Peyer's patch (tissue), 4 donors: ENCODE data around the gene HAS3. TPM values are rescaled to one million over a fixed set of nuclear protein-coding genes. Genes with fewer than 3 reads are reported as not detected.
"Not testable (repeated sequence)": the region's sequence is repeated elsewhere in the genome, so short reads cannot be mapped to it uniquely, and the experiment has no call there.

ENCODE experiments used
- DNase-seq, 3 donors: peaks; one replicate each; pipeline ENCODE4 v3.0.0-alpha.2; 2017 to 2019
- H3K27ac ChIP-seq, 4 donors: fragments of 200-600 bp; sonication (generic); one replicate each; pipeline ENCODE4 v1.5.1; 2016 to 2019
- H3K27me3 ChIP-seq, 2 donors: fragments of 200-600 bp; sonication (generic); one replicate each; pipeline ENCODE4 v1.5.1; 2019
- H3K36me3 ChIP-seq, 3 donors: fragments of 200-600 bp; sonication (generic); one replicate each; pipeline ENCODE4 v1.5.1; 2016 to 2019
- H3K4me1 ChIP-seq, 4 donors: fragments of 200-600 bp; sonication (generic); one replicate each; pipeline ENCODE4 v1.5.1; 2016 to 2019
- H3K4me3 ChIP-seq, 4 donors: fragments of 200-600 bp; sonication (generic); 1 replicate in 3 of 4; 2 replicates in 1 of 4; pipeline ENCODE4 v1.5.1; 2016 to 2019; ENCODE audit warnings: mild to moderate bottlenecking in 1 of 4
- H3K9me3 ChIP-seq, 4 donors: fragments of 200-600 bp; sonication (generic); one replicate each; pipeline ENCODE4 v1.5.1; 2016 to 2019; ENCODE audit warnings: mild to moderate bottlenecking in 1 of 4
- CTCF ChIP-seq, 6 experiments: fragments of 450-650 bp in 4 of 6; fragments of 200-600 bp in 2 of 6; sonication (generic) in 1 of 6; IDR thresholded peaks; one replicate each; pipeline ENCODE4 v1.5.1; 2017 to 2019; ENCODE audit warnings: antibody characterized with exemption in 6 of 6, mild to moderate bottlenecking in 3 of 6, moderate library complexity in 1 of 6
- POLR2A ChIP-seq, 2 donors: fragments of 450-650 bp; IDR thresholded peaks; one replicate each; pipeline ENCODE4 v1.5.1; 2017; ENCODE audit warnings: antibody characterized with exemption in 2 of 2, mild to moderate bottlenecking in 2 of 2, moderate library complexity in 2 of 2
- total RNA-seq, 4 donors: library from RNA; depleted of rRNA; stranded (reverse); fragments of >200 nt; gene quantifications; one replicate each; pipeline ENCODE4 v1.1.0, GENCODE V29; 2016

HAS3 gene
- total RNA-seq, 4 donors from 2014 or later, result 1.1 to 2.5 (median 1.2) TPM

GRCh38 chr16:69118468-69118867 is 13.0 kb downstream of the HAS3 start:
- no peak for TF ChIP-seq CTCF (IDR thresholded peaks at IDR 0.05)
- no peak for TF ChIP-seq POLR2A (IDR thresholded peaks at IDR 0.05)
- Histone ChIP-seq H3K9me3 (no peaks in the 10 kb centered on the region), H3K27ac (no peak overlapping the region)

GRCh38 chr16:69118994-69119393 is 13.5 kb downstream of the HAS3 start:
- no peaks in the 10 kb centered on the region for H3K9me3 ChIP-seq
- H3K4me3 ChIP-seq, result no peak overlapping the region
- TF ChIP-seq POLR2A (IDR thresholded peaks at IDR 0.05), result no peak
- TF ChIP-seq CTCF (IDR thresholded peaks at IDR 0.05), result no peak
- no peaks in the 10 kb centered on the region for H3K4me1 ChIP-seq
- H3K27ac ChIP-seq, result no peak overlapping the region
- no peak for DNase-seq
- no peaks in the 10 kb centered on the region for H3K27me3 ChIP-seq
- H3K36me3 ChIP-seq, result peaks cover 0 to 59% (median 0%) of the 10 kb centered on the region in 3 donors

More at GRCh38 chr16:69118468-69118867, 13.0 kb downstream of the HAS3 start:
- no peak overlapping the region for H3K4me3 ChIP-seq
- no peaks in the 10 kb centered on the region for H3K4me1 ChIP-seq
- H3K27me3 ChIP-seq, result no peaks in the 10 kb centered on the region
- no peak for DNase-seq
- H3K36me3 ChIP-seq, result peaks cover 0 to 61% (median 0%) of the 10 kb centered on the region in 3 donors

GRCh38 chr16:69119536-69119935 is 14.1 kb downstream of the HAS3 start:
- Histone ChIP-seq H3K9me3 (no peaks in the 10 kb centered on the region), H3K27ac (no peak overlapping the region)

DNA sequence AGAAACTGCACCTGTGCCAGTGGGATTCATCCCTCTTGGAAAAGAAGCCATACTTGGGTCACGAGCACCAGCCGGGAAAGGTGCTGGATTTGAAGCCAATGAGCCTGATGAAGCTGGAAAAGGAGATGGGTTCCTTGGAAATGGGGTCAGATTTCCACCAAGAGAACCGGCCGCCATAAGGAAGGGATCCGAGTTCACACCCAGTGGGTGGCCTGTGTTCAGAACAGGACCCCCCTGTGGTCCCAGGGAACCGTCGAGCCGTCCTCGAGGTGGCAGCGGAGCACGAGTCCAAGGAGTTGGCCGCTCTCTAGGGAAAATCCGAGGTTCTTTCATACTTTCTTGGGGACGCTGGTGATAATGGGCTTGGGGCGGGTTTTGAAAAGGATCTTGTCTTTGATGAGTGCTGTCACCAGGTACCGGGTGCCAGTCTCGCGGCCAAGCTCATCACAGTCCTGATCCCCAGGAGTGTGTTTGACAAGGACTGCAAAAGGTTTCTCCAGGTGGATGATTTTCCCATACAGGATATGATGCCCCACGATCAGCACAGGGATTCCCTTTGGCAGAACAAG is 14.7 kb downstream of the HAS3 start:
- TF ChIP-seq CTCF (IDR thresholded peaks at IDR 0.05) (no peak), POLR2A (IDR thresholded peaks at IDR 0.05) (no peak)
- no peak overlapping the region for H3K27ac ChIP-seq
- no peaks in the 10 kb centered on the region for H3K9me3 ChIP-seq
- peaks cover 0 to 47% (median 0%) of the 10 kb centered on the region in 3 donors for H3K36me3 ChIP-seq
- H3K4me3 ChIP-seq, result no peak overlapping the region
- no peaks in the 10 kb centered on the region for H3K27me3 ChIP-seq
- no peaks in the 10 kb centered on the region for H3K4me1 ChIP-seq
- no peak for DNase-seq

More at GRCh38 chr16:69119536-69119935, 14.1 kb downstream of the HAS3 start:
- TF ChIP-seq CTCF (IDR thresholded peaks at IDR 0.05) (no peak), POLR2A (IDR thresholded peaks at IDR 0.05) (no peak)
- peaks cover 0 to 54% (median 0%) of the 10 kb centered on the region in 3 donors for H3K36me3 ChIP-seq
- no peaks in the 10 kb centered on the region for H3K27me3 ChIP-seq
- DNase-seq, result no peak
- H3K4me1 ChIP-seq, result no peaks in the 10 kb centered on the region
- no peak overlapping the region for H3K4me3 ChIP-seq

GRCh38 chr16:69123910-69124309 is 18.5 kb downstream of the HAS3 start:
- no peaks in the 10 kb centered on the region for H3K9me3 ChIP-seq

DNA sequence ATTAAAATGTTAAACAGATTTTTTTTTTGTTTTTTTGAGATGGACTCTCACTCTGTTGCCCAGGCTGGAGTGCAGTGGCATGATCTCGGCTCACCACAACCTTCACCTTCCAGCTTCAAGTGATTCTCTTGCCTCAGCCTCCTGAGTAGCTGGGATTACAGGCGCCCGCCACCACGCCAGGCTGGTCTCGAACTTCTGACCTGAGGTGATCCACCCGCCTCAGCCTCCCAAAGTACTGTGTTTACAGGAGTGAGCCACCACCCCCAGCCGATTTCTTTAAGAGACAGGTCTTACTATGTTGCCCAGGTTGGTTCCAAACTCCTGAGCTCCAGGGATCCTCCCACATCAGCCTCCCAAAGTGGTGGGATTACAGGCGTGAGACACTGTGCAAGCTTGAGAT is 19.0 kb downstream of the HAS3 start:
- H3K36me3 ChIP-seq, result peaks cover 0 to 18% (median 0%) of the 10 kb centered on the region in 3 donors
- peak in 1 of 3 donors; percentile 34 for DNase-seq
- not testable (repeated sequence) for H3K9me3 ChIP-seq, H3K27ac ChIP-seq, H3K4me1 ChIP-seq, H3K27me3 ChIP-seq, H3K4me3 ChIP-seq

More at GRCh38 chr16:69123910-69124309, 18.5 kb downstream of the HAS3 start:
- Histone ChIP-seq H3K36me3 (peaks cover 0 to 23% (median 0%) of the 10 kb centered on the region in 3 donors), H3K4me1 (no peaks in the 10 kb centered on the region), H3K27ac (no peak overlapping the region), H3K4me3 (no peak overlapping the region), H3K27me3 (no peaks in the 10 kb centered on the region)
- peak in 2 of 3 donors; percentile 50 to 82 for DNase-seq
- TF ChIP-seq CTCF (IDR thresholded peaks at IDR 0.05) (peak; percentile 33 to 84 (median 74)), POLR2A (IDR thresholded peaks at IDR 0.05) (no peak)

DNA sequence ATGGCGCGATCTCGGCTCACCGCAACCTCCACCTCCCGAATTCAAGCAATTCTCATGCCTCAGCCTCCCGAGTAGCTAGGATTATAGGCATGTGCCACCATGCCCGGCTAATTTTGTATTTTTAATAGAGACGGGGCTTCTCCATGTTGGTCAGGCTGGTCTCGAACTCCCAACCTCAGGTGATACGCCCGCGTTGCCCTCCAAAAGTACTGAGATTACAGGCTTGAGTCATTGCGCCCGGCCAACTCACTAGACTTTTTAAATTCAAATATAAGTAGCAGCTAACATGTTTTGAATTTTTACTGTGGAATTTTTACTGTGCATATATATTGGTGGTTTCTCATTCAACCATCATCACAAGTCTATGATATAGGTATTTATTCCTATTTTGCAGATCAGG is 19.5 kb downstream of the HAS3 start:
- H3K9me3 ChIP-seq, H3K4me1 ChIP-seq, H3K27me3 ChIP-seq, H3K27ac ChIP-seq, H3K4me3 ChIP-seq: not testable (repeated sequence)
- H3K36me3 ChIP-seq, result peaks cover 0 to 13% (median 0%) of the 10 kb centered on the region in 3 donors
- peak in 1 of 3 donors; percentile 41 for DNase-seq
